GM13976 (cell line): ENCODE measurements around the gene ZFC3H1.

ENCODE experiments used
- DNase-seq: peaks from one replicate; pipeline ENCODE4 v3.0.0; 2012; ENCODE audit warnings: low spot score
- in situ Hi-C: fragments of 300-500 bp; cut with MboI; formaldehyde crosslinking; loops from one replicate; pipeline ENCODE4 v1.12.0; 2022; ENCODE audit warnings: low sequenced_read_pairs, mixed read lengths, inconsistent platforms; ENCODE audit not compliant: unreplicated experiment
- TF ChIP-seq, protein P1 (sequence below): IDR thresholded peaks from 2 replicates; pipeline ENCODE4 v1.5.1; 2012; ENCODE audit warnings: borderline replicate concordance, mild to moderate bottlenecking; ENCODE audit not compliant: insufficient read depth; ENCODE audit errors: extremely low read depth, missing control alignments, control extremely low read depth

ZFC3H1 gene

DNA sequence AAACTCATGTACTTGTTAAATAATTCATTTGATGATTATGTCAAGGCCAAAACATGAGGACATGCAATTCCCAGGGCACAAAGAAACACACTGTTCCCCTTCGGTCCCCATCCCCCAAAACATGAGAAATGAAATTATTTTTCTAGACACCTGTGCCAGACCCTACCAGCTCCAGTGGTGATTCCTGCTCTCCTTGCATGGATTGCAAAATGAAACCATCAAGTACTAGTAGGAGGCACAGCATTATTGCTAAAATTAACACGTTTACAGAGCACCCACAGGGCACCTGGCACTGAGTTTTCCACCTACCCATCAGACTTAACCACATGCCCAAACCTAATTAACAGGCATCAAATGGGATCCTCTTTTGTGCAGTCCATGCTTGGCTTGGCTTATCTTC is 76.6 kb downstream of the ZFC3H1 start:
- no peak for DNase-seq
- TF ChIP-seq, protein P1, sequence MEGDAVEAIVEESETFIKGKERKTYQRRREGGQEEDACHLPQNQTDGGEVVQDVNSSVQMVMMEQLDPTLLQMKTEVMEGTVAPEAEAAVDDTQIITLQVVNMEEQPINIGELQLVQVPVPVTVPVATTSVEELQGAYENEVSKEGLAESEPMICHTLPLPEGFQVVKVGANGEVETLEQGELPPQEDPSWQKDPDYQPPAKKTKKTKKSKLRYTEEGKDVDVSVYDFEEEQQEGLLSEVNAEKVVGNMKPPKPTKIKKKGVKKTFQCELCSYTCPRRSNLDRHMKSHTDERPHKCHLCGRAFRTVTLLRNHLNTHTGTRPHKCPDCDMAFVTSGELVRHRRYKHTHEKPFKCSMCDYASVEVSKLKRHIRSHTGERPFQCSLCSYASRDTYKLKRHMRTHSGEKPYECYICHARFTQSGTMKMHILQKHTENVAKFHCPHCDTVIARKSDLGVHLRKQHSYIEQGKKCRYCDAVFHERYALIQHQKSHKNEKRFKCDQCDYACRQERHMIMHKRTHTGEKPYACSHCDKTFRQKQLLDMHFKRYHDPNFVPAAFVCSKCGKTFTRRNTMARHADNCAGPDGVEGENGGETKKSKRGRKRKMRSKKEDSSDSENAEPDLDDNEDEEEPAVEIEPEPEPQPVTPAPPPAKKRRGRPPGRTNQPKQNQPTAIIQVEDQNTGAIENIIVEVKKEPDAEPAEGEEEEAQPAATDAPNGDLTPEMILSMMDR = no peak
- in situ Hi-C loops = no loop called here

DNA sequence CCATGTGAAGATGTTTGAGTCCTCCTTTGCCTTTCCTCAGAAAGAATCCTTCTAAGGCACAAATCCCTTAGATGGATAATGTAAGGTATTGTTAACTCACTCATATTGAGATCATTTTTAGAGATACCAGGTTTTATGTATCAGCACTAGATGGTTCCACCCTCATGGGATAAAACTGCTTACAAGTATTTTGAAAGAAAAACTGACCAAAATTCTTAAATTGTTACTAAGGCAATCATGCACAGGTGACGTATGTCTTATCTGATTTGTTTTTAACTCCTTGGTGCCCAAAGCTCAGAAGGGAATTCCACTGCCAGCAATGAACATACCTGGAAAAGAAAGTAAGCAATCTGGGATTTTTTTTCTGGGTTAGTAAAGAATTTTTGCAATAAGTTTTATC is 78.4 kb downstream of the ZFC3H1 start:
- in situ Hi-C loops = no loop called here
- TF ChIP-seq, protein P1 = no peak
- DNase-seq = no peak

DNA sequence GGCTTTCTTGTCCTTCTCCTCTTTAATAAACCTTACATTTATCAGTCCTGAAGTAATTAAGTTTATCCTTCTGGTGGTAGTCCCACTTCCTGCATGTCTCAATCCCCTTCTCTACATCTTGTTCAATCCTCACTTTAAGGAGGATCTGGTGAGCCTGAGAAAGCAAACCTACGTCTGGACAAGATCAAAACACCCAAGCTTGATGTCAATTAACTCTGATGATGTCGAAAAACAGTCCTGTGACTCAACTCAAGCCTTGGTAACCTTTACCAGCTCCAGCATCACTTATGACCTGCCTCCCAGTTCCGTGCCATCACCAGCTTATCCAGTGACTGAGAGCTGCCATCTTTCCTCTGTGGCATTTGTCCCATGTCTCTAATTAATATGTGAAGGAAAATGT is 79.3 kb downstream of the ZFC3H1 start:
- in situ Hi-C loops = no loop called here
- TF ChIP-seq, protein P1 = no peak
- DNase-seq = no peak

DNA sequence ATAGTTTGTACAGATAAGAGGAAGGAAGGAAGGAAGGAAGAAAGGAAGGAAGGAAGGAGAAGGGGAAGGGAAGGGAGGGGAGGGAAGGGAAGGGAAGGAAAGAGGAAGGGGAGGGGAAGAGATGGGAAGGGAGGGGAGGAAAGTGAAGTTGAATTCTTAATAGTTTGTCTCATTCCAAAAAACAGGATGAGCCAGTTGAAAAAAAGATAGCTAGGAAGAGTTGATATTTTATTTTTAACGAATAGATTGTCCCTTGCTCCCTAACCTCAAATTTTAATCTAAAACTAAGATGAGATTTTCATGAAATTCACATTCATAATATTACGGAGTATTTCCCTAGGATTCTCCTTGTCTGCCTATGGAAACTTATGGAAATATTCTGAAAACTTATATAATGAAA is 80.7 kb downstream of the ZFC3H1 start:
- DNase-seq = no peak

DNA sequence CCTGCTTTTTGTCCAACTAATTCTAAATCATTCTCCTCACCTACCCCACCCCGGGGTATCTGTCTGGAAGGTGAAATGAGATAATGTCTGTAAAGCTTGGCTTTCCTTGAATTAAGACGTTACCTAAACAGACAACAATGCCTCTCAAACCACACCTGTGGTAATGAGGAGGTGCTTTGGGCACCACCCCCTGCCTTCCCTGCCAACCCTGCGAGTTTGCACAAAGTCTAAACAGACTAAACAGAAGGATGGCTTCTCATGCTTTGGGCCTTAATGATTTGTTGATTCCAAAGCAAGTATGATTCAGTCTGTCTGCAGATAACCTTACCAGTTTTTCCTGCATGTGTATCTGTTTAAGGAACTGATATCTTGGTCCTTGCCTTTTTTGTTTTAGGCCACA is 82.4 kb downstream of the ZFC3H1 start:
- TF ChIP-seq, protein P1 = no peak
- in situ Hi-C loops = no loop called here
- DNase-seq = no peak

More for the DNA sequence above, 80.7 kb downstream of the ZFC3H1 start:
- in situ Hi-C loops = no loop called here
- TF ChIP-seq, protein P1 = no peak

DNA sequence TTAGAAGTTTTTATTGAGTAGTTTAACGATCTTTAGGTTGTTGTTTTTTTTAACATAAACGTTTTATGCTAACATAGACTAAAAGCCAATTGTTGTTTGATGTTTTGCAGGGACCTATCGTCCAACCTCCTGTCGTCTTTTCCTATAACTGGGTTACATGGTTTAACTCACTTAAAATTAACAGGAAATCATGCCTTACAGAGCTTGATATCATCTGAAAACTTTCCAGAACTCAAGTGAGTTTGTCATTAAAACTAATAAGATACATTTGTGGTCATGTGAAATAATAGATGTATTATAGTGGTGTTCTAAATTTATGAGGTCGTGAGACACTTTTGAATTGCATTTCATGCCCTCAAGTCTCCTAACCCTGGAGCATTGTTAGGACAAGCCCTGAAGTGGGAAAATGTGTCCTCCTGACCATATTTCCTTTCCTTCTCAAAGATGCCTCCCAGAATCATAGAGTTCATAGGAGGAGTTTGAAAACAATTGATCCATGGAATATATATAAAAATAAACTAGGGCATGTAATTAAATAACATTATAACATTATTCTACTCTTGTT is 84.9 kb downstream of the ZFC3H1 start:
- in situ Hi-C loops = no loop called here
- no peak for DNase-seq
- TF ChIP-seq, protein P1 = no peak
